ENCODE data around the gene SHOC2. TPM values are rescaled to one million over a fixed set of nuclear protein-coding genes. Genes with fewer than 3 reads are reported as not detected.

Gene SHOC2
- total and polyA plus RNA-seq, 11 donors: 17.9 to 58.4 (median 43.3) TPM

- WGBS, 4 donors: 45 to 100% (median 96%) methylated on average over 1 of the region's 1 CpG
- intact Hi-C loops (cut with DNase I): no loop called here
- H3K4me1 ChIP-seq: peaks cover 0 to 46% (median 30%) of the 10 kb centered on the region in 12 donors
- DNase-seq (no peak), ATAC-seq (no peak)
- H3K36me3 ChIP-seq: peaks cover 0 to 3% (median 0%) of the 10 kb centered on the region in 9 donors
- H3K27me3 ChIP-seq: no peaks in the 10 kb centered on the region
- H3K9me3 ChIP-seq: no peaks in the 10 kb centered on the region
- TF ChIP-seq POLR2A (IDR thresholded peaks at IDR 0.05): no peak
- TF ChIP-seq, protein P1, sequence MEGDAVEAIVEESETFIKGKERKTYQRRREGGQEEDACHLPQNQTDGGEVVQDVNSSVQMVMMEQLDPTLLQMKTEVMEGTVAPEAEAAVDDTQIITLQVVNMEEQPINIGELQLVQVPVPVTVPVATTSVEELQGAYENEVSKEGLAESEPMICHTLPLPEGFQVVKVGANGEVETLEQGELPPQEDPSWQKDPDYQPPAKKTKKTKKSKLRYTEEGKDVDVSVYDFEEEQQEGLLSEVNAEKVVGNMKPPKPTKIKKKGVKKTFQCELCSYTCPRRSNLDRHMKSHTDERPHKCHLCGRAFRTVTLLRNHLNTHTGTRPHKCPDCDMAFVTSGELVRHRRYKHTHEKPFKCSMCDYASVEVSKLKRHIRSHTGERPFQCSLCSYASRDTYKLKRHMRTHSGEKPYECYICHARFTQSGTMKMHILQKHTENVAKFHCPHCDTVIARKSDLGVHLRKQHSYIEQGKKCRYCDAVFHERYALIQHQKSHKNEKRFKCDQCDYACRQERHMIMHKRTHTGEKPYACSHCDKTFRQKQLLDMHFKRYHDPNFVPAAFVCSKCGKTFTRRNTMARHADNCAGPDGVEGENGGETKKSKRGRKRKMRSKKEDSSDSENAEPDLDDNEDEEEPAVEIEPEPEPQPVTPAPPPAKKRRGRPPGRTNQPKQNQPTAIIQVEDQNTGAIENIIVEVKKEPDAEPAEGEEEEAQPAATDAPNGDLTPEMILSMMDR (IDR thresholded peaks at IDR 0.05): no peak
- H3K4me3 ChIP-seq: no peak overlapping the region
- H3K27ac ChIP-seq: no peak overlapping the region
Observed at GRCh38 chr10:110960333-110960712, 40.9 kb downstream of the SHOC2 start.

DNA sequence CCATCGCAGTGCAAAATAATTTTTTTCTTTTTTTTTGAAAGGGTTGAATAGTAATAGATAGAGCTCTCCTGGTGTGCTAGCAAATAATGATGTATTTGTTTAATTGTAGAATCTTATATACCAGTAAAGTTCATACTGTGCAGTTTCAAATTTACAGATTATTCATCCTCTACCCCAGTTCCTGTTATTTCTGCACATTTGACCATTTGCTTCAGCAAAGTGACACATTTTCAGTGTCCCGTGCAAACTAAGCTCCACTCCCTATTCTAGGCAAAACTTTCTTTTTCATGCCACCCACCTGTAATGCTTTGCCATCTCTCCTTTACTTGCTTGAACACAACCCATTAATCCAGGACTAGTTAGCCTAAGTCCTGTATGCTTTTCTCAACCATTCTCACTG lies 43.0 kb downstream of the SHOC2 start:
- Histone ChIP-seq H3K4me3 (no peak overlapping the region), H3K27ac (no peak overlapping the region), H3K9me3 (no peaks in the 10 kb centered on the region), H3K4me1 (peaks cover 0 to 59% (median 33%) of the 10 kb centered on the region in 12 donors), H3K27me3 (no peaks in the 10 kb centered on the region), H3K36me3 (peaks cover 0 to 3% (median 0%) of the 10 kb centered on the region in 9 donors)
- intact Hi-C loops (cut with DNase I): no loop called here
- ATAC-seq (no peak), DNase-seq (no peak)
- no peak for TF ChIP-seq POLR2A (IDR thresholded peaks at IDR 0.05)
- TF ChIP-seq, protein P1 (IDR thresholded peaks at IDR 0.05): no peak
- WGBS, 4 donors: 73 to 82% (median 79%) methylated on average over 2 of the region's 2 CpGs

DNA sequence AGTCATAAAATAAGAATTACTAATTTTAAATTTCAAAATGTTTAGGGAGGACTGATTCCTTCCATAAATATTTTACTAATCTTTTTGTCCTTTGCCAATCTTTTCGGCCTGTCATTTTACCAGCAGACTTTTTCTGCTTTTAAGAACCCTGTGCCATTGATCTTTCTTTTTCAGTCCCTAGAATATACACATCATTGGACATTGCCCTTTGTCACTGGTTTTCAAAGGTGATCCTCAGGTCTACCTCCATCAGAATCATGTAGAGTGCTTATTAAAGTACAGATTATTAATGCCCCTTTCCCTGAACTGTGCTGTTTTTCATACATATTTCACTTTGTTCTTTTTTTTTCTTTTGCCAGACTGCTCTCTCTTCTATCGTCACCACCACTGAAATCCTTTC lies 43.8 kb downstream of the SHOC2 start:
- Histone ChIP-seq H3K4me1 (peaks cover 0 to 59% (median 33%) of the 10 kb centered on the region in 12 donors), H3K4me3 (no peak overlapping the region), H3K36me3 (peaks cover 0 to 7% (median 0%) of the 10 kb centered on the region in 9 donors), H3K9me3 (no peaks in the 10 kb centered on the region), H3K27ac (no peak overlapping the region), H3K27me3 (no peaks in the 10 kb centered on the region)
- 46 to 67% (median 58%) methylated on average over 2 of the region's 2 CpGs for WGBS, 4 donors
- no peak for ATAC-seq
- TF ChIP-seq, protein P1 (IDR thresholded peaks at IDR 0.05): no peak
- no peak for TF ChIP-seq POLR2A (IDR thresholded peaks at IDR 0.05)
- DNase-seq: no peak
- intact Hi-C loops (cut with DNase I): no loop called here

DNA sequence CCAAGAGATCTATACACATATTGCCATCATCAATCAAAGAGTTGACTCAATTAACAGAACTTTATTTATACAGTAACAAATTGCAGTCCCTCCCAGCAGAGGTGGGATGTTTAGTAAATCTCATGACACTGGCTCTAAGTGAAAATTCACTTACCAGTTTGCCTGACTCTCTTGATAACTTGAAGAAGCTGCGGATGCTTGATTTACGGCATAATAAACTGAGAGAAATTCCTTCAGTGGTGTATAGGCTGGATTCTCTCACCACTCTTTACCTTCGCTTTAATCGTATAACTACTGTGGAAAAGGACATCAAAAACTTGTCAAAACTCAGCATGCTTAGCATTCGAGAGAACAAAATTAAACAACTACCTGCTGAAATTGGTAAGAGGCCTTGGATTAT lies 45.3 kb downstream of the SHOC2 start:
- no peak for ATAC-seq
- no peaks in the 10 kb centered on the region for H3K27me3 ChIP-seq
- TF ChIP-seq POLR2A (IDR thresholded peaks at IDR 0.05): no peak
- H3K9me3 ChIP-seq: no peaks in the 10 kb centered on the region
- peaks cover 0 to 51% (median 24%) of the 10 kb centered on the region in 12 donors for H3K4me1 ChIP-seq
- no peak for DNase-seq
- H3K27ac ChIP-seq: no peak overlapping the region
- WGBS, 4 donors: 97% methylated on average over 5 of the region's 5 CpGs
- no peak overlapping the region for H3K4me3 ChIP-seq
- peaks cover 0 to 7% (median 0%) of the 10 kb centered on the region in 9 donors for H3K36me3 ChIP-seq
- intact Hi-C loops (cut with DNase I): no loop called here

DNA sequence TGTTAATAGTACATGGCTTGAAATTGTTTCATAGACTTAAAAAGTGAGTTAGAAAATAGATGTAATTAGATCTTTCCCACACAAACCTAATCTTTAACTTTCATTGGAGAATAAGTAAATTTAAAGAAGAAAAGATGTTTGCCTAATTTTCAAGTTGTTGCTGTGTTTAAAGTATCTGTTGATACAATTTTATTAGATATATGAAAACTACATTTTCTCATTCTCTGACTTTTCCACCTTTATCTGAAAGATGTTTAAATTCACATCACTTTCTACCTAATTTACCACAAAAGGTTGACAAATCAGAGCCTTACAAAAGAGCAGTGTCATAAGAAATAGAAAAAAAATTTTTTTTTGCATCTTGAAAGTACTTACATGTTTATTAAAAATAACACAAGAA lies 45.8 kb downstream of the SHOC2 start:
- Histone ChIP-seq H3K27ac (no peak overlapping the region), H3K36me3 (peaks cover 0 to 7% (median 0%) of the 10 kb centered on the region in 9 donors), H3K27me3 (no peaks in the 10 kb centered on the region), H3K4me3 (no peak overlapping the region), H3K4me1 (peaks cover 0 to 49% (median 22%) of the 10 kb centered on the region in 12 donors), H3K9me3 (no peaks in the 10 kb centered on the region)
- intact Hi-C loops (cut with DNase I): no loop called here
- ATAC-seq: no peak
- TF ChIP-seq, protein P1 (IDR thresholded peaks at IDR 0.05): no peak
- TF ChIP-seq POLR2A (IDR thresholded peaks at IDR 0.05): no peak
- DNase-seq: no peak
